OCI-LY3 (cell line): ENCODE results near the gene DKK3.

Experiments used
- CTCF ChIP-seq: fragments of 200-600, 300-600 bp; sonication (generic); IDR thresholded peaks from 2 replicates; pipeline ENCODE4 v1.5.1; 2014; ENCODE audit warnings: antibody characterized with exemption, low read length, low read depth
- EZH2phosphoT487 ChIP-seq: fragments of 200-600 bp; shearing (Covaris generic); IDR thresholded peaks from 2 replicates; pipeline ENCODE4 v1.6.1; 2018; ENCODE audit warnings: antibody characterized with exemption, mixed run types, low read depth

- TF ChIP-seq CTCF (no peak), EZH2phosphoT487 (no peak)
Observed at GRCh38 chr11:11995601-11996000, 12.8 kb downstream of the DKK3 start.
